ENCODE measurements around the gene CFAP141.

Gene CFAP141

DNA sequence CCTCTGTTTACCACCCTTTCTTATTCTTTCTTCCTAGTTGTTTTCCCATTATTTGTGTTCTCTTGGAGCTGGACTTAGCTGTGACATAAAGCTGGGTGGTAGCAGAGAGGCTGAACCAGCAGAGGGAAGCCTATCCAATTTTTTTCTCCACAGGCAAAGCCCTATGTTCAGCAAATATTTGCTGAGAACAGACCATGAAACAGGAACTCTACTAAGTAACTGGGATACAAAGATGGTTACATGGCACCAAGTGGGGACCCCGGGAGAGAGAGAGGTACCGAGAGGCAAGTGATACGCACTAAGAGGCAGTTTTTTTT, 6.6 kb downstream of the CFAP141 start:
- TF ChIP-seq POLR2A (IDR thresholded peaks at IDR 0.05; ENCODE audit: low read depth, low read length) (no peak), TAF1 (IDR thresholded peaks at IDR 0.05; ENCODE audit: borderline replicate concordance, low read depth, low read length) (no peak), POLR2AphosphoS5 (IDR thresholded peaks at IDR 0.05; ENCODE audit: low read depth, low read length) (no peak)
- FAIRE-seq (no peak), DNase-seq (ENCODE audit: insufficient read length) (no peak)

DNA sequence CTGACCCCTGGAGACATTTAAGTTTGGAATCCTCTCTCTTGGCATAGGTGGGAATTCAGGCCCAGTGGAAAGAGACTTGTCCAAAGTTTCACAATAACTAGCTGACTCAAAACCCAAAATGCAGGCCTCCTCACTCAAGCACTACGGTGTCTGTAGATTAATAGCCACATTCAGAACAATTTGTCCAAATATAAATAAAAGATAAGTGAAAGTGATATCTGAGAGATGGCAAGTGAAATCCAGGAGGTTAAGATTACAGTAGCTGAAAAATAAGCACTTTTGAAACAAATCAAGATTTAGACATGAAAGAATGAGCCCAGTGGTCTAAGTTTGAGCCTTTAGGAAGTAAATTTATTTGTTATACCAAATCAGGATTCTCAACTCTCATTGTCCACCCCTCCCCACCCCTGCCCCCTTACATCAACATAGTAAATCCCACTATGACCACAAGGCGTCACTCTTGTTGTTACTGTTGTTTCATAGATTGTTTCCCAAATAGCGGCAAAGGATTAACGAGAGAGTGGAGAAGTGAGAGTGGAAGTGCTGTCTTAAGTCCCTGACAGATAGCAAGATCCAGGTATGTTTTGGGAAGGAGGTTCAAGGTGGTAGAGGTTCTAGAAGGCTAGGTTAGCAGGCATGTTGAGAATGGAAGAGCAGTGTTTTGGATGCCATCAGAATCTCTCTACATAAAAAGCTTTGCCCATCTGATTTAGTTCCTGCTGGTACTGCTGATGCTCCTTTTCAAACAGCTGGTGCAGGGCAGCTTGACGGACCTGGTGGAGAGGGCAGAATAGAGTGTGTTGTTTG, 7.2 kb downstream of the CFAP141 start:
- TF ChIP-seq POLR2A (IDR thresholded peaks at IDR 0.05; ENCODE audit: low read depth, low read length) (no peak), TAF1 (IDR thresholded peaks at IDR 0.05; ENCODE audit: borderline replicate concordance, low read depth, low read length) (no peak)
- DNase-seq (ENCODE audit: insufficient read length): no peak
- peak; percentile 82 for FAIRE-seq

DNA sequence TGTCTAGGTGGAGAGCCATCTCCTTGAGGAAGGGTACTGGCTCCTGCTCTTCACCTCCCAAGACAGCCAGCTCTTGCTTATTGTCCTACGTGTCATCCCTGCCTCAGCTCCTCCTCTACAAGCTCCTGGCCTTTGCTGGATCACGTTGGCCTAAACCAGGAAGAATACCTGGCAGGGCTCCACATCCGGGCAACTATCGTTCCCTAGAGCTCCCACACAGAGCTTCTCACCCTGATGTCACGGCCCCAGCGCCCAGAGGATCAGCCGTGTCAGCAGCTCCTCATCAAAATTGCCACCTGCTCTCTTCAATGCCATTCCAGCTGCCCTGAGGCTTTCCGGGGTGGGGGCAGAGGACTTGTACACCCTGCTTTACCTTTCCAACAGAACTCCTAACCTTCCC, 12.3 kb downstream of the CFAP141 start:
- TF ChIP-seq POLR2A (IDR thresholded peaks at IDR 0.05; ENCODE audit: low read depth, low read length) (no peak), TAF1 (IDR thresholded peaks at IDR 0.05; ENCODE audit: borderline replicate concordance, low read depth, low read length) (no peak), POLR2AphosphoS5 (IDR thresholded peaks at IDR 0.05; ENCODE audit: low read depth, low read length) (no peak)
- DNase-seq (ENCODE audit: insufficient read length): no peak
- no peak for FAIRE-seq

DNA sequence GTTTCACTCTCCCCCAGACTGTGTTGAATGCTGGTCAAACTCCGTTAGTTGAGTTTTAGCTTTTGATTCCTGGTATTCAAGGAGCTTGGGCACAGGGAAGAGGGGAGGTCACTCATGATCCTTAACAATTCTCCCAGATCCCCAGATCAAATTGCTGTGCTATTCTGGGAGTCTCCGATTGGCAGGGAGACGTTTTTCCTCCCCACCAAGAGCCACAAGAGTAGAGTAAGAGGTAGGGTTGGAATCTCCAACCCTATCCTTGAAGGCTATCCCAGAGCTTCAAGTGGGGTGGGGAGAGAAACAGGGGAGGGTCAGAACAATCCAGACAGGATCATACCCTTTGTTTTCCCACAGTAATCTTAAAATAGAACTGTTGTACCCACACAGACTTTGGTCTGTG, 13.7 kb downstream of the CFAP141 start:
- FAIRE-seq: no peak
- TF ChIP-seq TAF1 (IDR thresholded peaks at IDR 0.05; ENCODE audit: borderline replicate concordance, low read depth, low read length): no peak
- TF ChIP-seq POLR2AphosphoS5 (IDR thresholded peaks at IDR 0.05; ENCODE audit: low read depth, low read length): no peak
- TF ChIP-seq POLR2A (IDR thresholded peaks at IDR 0.05; ENCODE audit: low read depth, low read length): no peak
- DNase-seq (ENCODE audit: insufficient read length): no peak

GRCh38 chr1:154191990-154192461, 14.1 kb downstream of the CFAP141 start, which contains the start of gene TPM3:
TPM3 (minus strand) TSS chr1:154192100; CDS start chr1:154192018, 82 bp downstream.
- TF ChIP-seq POLR2AphosphoS5 (IDR thresholded peaks at IDR 0.05; ENCODE audit: low read depth, low read length) (no peak), POLR2A (IDR thresholded peaks at IDR 0.05; ENCODE audit: low read depth, low read length) (no peak), TAF1 (IDR thresholded peaks at IDR 0.05; ENCODE audit: borderline replicate concordance, low read depth, low read length) (no peak)
- no peak for FAIRE-seq
- DNase-seq (ENCODE audit: insufficient read length): no peak

- FAIRE-seq: no peak
- TF ChIP-seq POLR2A (IDR thresholded peaks at IDR 0.05; ENCODE audit: low read depth, low read length): no peak
- TF ChIP-seq POLR2AphosphoS5 (IDR thresholded peaks at IDR 0.05; ENCODE audit: low read depth, low read length): no peak
- TF ChIP-seq TAF1 (IDR thresholded peaks at IDR 0.05; ENCODE audit: borderline replicate concordance, low read depth, low read length): no peak
- DNase-seq (ENCODE audit: insufficient read length): no peak
Observed at GRCh38 chr1:154190550-154190949, 15.6 kb downstream of the CFAP141 start.

DNA sequence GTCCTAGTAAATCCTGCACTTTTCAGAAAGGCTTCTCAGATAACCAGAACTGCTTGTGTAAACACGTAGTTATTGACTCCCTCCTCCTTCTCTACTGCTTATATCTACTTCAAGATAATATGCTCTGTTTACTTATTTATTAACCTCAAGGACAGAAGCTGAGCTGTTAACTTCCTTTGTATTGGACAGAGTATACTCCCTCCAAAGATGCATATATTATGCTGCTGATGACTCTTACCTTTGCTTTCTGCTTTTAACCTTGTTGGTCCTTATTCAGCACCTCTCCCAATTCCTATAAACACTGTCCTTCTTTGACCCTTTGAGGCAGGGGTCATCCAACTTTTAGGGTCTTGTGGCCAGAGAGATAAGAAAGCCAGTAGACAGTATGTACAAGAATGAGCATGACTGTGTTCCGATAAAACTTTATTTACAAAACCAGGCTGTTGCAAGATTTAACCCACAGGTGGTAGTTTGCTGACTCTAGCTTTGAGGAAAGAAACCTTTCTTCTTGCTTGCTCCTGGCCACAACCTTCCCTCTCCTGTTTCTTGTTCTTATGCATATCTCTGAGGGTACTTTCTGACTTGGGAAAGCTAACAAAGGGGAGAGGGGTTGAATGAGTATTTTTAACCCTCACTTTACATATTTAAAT, 19.2 kb downstream of the CFAP141 start:
- DNase-seq (ENCODE audit: insufficient read length): no peak
- TF ChIP-seq POLR2AphosphoS5 (IDR thresholded peaks at IDR 0.05; ENCODE audit: low read depth, low read length) (no peak), POLR2A (IDR thresholded peaks at IDR 0.05; ENCODE audit: low read depth, low read length) (no peak), TAF1 (IDR thresholded peaks at IDR 0.05; ENCODE audit: borderline replicate concordance, low read depth, low read length) (no peak)
- FAIRE-seq: no peak

- peak; percentile 38 for DNase-seq (ENCODE audit: insufficient read length)
- FAIRE-seq: no peak
- TF ChIP-seq POLR2AphosphoS5 (IDR thresholded peaks at IDR 0.05; ENCODE audit: low read depth, low read length) (no peak), POLR2A (IDR thresholded peaks at IDR 0.05; ENCODE audit: low read depth, low read length) (no peak), TAF1 (IDR thresholded peaks at IDR 0.05; ENCODE audit: borderline replicate concordance, low read depth, low read length) (no peak)
Observed at GRCh38 chr1:154186177-154186576, 20.0 kb downstream of the CFAP141 start.

DNA sequence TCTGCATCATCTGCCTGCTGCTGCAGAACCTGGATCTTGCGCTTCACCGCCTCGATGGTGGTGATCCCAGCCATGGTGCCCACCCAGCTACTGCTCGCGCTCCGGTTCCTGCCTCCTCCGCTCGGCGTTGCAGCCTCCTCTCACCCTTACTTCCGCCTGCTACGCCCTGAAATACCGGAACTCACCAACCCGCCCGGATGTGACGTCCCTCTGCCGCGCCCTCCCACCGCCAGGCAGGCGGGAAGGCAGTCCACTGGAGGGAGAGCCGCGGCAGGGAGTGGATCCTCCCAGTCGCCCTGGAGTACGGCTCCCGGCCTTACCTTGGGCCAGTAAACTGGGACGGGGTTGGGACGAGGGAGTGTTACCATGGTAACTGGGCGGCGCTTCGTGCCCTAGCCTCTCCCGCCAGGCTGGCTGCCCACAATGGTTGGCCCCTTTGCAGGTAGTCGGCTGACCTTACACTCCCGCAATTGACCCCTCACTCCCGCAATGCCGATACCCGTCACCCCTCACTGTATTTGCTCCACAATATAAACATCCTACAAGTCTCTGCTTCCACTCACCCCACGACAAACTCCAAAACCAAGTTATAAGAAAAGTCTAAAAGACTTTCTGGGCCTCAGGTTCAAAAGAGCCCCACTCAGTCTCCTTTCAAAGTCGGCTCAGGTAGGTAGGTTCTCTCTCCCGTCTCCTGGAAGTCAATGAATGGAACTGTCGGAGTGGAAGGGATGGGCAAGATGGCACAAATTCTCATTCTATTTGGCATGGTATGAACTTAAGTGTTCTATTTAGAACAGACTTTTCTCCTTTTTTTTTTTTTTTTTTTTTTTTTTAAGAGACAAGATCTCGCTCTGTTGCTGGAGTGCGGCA, 22.9 kb downstream of the CFAP141 start:
- DNase-seq (ENCODE audit: insufficient read length): peak; percentile 96
- TF ChIP-seq POLR2A (IDR thresholded peaks at IDR 0.05; ENCODE audit: low read depth, low read length) (peak; percentile 97), TAF1 (IDR thresholded peaks at IDR 0.05; ENCODE audit: borderline replicate concordance, low read depth, low read length) (peak; percentile 90), POLR2AphosphoS5 (IDR thresholded peaks at IDR 0.05; ENCODE audit: low read depth, low read length) (peak; percentile 96)
- FAIRE-seq: peak; percentile 94

GRCh38 chr1:154182344-154183045, 23.6 kb downstream of the CFAP141 start:
- DNase-seq (ENCODE audit: insufficient read length): peak; percentile 62
- FAIRE-seq: peak; percentile 81
- TF ChIP-seq POLR2AphosphoS5 (IDR thresholded peaks at IDR 0.05; ENCODE audit: low read depth, low read length): no peak
- no peak for TF ChIP-seq POLR2A (IDR thresholded peaks at IDR 0.05; ENCODE audit: low read depth, low read length)
- TF ChIP-seq TAF1 (IDR thresholded peaks at IDR 0.05; ENCODE audit: borderline replicate concordance, low read depth, low read length): no peak

- FAIRE-seq: no peak
Observed at GRCh38 chr1:154181944-154182343, 24.2 kb downstream of the CFAP141 start.

More at GRCh38 chr1:154181944-154182343, 24.2 kb downstream of the CFAP141 start:
- no peak for DNase-seq (ENCODE audit: insufficient read length)
- TF ChIP-seq TAF1 (IDR thresholded peaks at IDR 0.05; ENCODE audit: borderline replicate concordance, low read depth, low read length): no peak
- no peak for TF ChIP-seq POLR2AphosphoS5 (IDR thresholded peaks at IDR 0.05; ENCODE audit: low read depth, low read length)
- TF ChIP-seq POLR2A (IDR thresholded peaks at IDR 0.05; ENCODE audit: low read depth, low read length): no peak
